IMR-90 (cell line): ENCODE measurements around the gene IFI44. TPM values are rescaled to one million over a fixed set of nuclear protein-coding genes. Genes with fewer than 3 reads are reported as not detected.

Experiments
- ATAC-seq: fragments of 200-7000 bp; cut with Tn5 transposase; 2 replicates; pipeline ENCODE4 v1.9.1; 2020; ENCODE audit warnings: low read depth, mild to moderate bottlenecking, moderate library complexity
- BruUV-seq: library from RNA; stranded (reverse); fragments of 400-500 nt; replicated peaks from 2 replicates; lab custom pipeline; 2021; lab: Mats Ljungman, UMichigan
- CTCF ChIA-PET: fragments of 300-600 bp; formaldehyde crosslinking; extraction: SDS; loops from one replicate; lab custom pipeline; 2021; ENCODE audit warnings: antibody characterized with exemption; lab: Yijun Ruan, JAX
- POLR2A ChIA-PET: fragments of 300-600 bp; sonication (Branson Sonifier 250); formaldehyde crosslinking; loops from one replicate; lab custom pipeline; 2022; ENCODE audit warnings: antibody characterized with exemption; ENCODE audit not compliant: unreplicated experiment; lab: Charles Lee
- DNase-seq: peaks from one replicate; pipeline ENCODE4 v3.0.0; 2013
- H2AFZ ChIP-seq: replicated peaks from 2 replicates; pipeline ENCODE3; 2013; ENCODE audit warnings: low read length, mild to moderate bottlenecking; ENCODE audit not compliant: poor library complexity
- H2AK5ac ChIP-seq: 2 replicates; pipeline ENCODE4 v1.6.1; 2013; ENCODE audit warnings: low read depth, low read length, inconsistent platforms
- H2AK9ac ChIP-seq: replicated peaks from 2 replicates; pipeline ENCODE3; 2013; ENCODE audit warnings: mild to moderate bottlenecking, low read depth, low read length, moderate library complexity; ENCODE audit not compliant: poor library complexity
- H2BK120ac ChIP-seq: 2 replicates; pipeline ENCODE4 v1.6.1; 2013; ENCODE audit warnings: low read depth, low read length, inconsistent platforms
- H2BK15ac ChIP-seq: 3 replicates; pipeline ENCODE4 v1.6.1; 2013; ENCODE audit warnings: low read depth, low read length, inconsistent platforms
- H2BK20ac ChIP-seq: 2 replicates; pipeline ENCODE4 v1.6.1; 2013; ENCODE audit warnings: low read depth, mild to moderate bottlenecking, inconsistent platforms, low read length, moderate library complexity
- H2BK5ac ChIP-seq: 2 replicates; pipeline ENCODE4 v1.6.1; 2013; ENCODE audit warnings: mild to moderate bottlenecking, low read depth, low read length, inconsistent platforms; ENCODE audit not compliant: poor library complexity, severe bottlenecking
- H3K14ac ChIP-seq: replicated peaks from 2 replicates; pipeline ENCODE4 v1.6.1; 2013; ENCODE audit warnings: low read depth, low read length, inconsistent platforms
- H3K18ac ChIP-seq: 2 replicates; pipeline ENCODE4 v1.6.1; 2013; ENCODE audit warnings: low read depth, low read length, control low read depth
- H3K23ac ChIP-seq: 2 replicates; pipeline ENCODE4 v1.6.1; 2013; ENCODE audit warnings: low read depth, low read length, inconsistent platforms
- H3K27ac ChIP-seq: 2 replicates; pipeline ENCODE4 v1.5.1; 2013; ENCODE audit warnings: mild to moderate bottlenecking, control low read depth, low read length; ENCODE audit not compliant: insufficient read depth
- H3K27me3 ChIP-seq: 2 replicates; pipeline ENCODE4 v1.6.1; 2013; ENCODE audit warnings: low read length; ENCODE audit not compliant: control insufficient read depth, insufficient read depth
- H3K36me3 ChIP-seq: 2 replicates; pipeline ENCODE4 v1.6.1; 2013; ENCODE audit warnings: low read length, mixed read lengths; ENCODE audit not compliant: control insufficient read depth, insufficient read depth
- H3K4ac ChIP-seq: 2 replicates; pipeline ENCODE4 v1.6.1; 2013; ENCODE audit warnings: low read depth, low read length, inconsistent platforms
- H3K4me1 ChIP-seq: 2 replicates; pipeline ENCODE4 v1.6.1; 2013; ENCODE audit warnings: low read length, mixed read lengths; ENCODE audit not compliant: control insufficient read depth, insufficient read depth
- H3K4me2 ChIP-seq: 2 replicates; pipeline ENCODE4 v1.6.1; 2013; ENCODE audit warnings: low read depth, mild to moderate bottlenecking, control low read depth, low read length, moderate library complexity
- H3K4me3 ChIP-seq: 2 replicates; pipeline ENCODE4 v1.5.1; 2013; ENCODE audit warnings: low read depth, mild to moderate bottlenecking, control low read depth, low read length, moderate library complexity; ENCODE audit not compliant: insufficient read depth
- H3K56ac ChIP-seq: 2 replicates; pipeline ENCODE4 v1.6.1; 2013; ENCODE audit warnings: low read length, inconsistent platforms; ENCODE audit not compliant: insufficient read depth; ENCODE audit errors: extremely low read depth
- H3K79me1 ChIP-seq, 2 experiments: 2 replicates each; pipeline ENCODE4 v1.6.1; 2013; ENCODE audit warnings: low read length in 2 of 2, inconsistent platforms in 1 of 2, low read depth in 1 of 2
- H3K9ac ChIP-seq: 2 replicates; pipeline ENCODE4 v1.6.1; 2013; ENCODE audit warnings: low read depth, low read length, control low read depth
- H3K9me1 ChIP-seq: 2 replicates; pipeline ENCODE4 v1.6.1; 2013; ENCODE audit warnings: low read length, inconsistent platforms; ENCODE audit not compliant: insufficient read depth
- H3K9me3 ChIP-seq: 2 replicates; pipeline ENCODE4 v1.6.1; 2013; ENCODE audit warnings: low read length; ENCODE audit not compliant: control insufficient read depth, insufficient read depth
- H4K20me1 ChIP-seq: 2 replicates; pipeline ENCODE4 v1.6.1; 2013; ENCODE audit warnings: low read length, inconsistent platforms; ENCODE audit not compliant: insufficient read depth
- H4K5ac ChIP-seq: 2 replicates; pipeline ENCODE4 v1.6.1; 2013; ENCODE audit warnings: mild to moderate bottlenecking, low read depth, low read length, control low read depth
- H4K8ac ChIP-seq, 2 experiments: 2 replicates each; pipeline ENCODE4 v1.6.1; 2013; ENCODE audit warnings: low read depth in 2 of 2, low read length in 2 of 2, control low read depth in 1 of 2, inconsistent platforms in 1 of 2
- H4K91ac ChIP-seq: 2 replicates; pipeline ENCODE4 v1.6.1; 2013; ENCODE audit warnings: low read depth, low read length, inconsistent platforms; ENCODE audit not compliant: insufficient read depth
- MXI1 ChIP-seq: IDR thresholded peaks from 2 replicates; pipeline ENCODE4 v1.6.1; 2012; ENCODE audit warnings: low read depth, mild to moderate bottlenecking, low read length, moderate library complexity, borderline replicate concordance
- WGBS, 2 experiments: methylation state at CpG; one replicate each; pipeline versions ENCODE4 v1.1.5 to v1.1.7; 2013; ENCODE audit warnings: missing lambda C conversion rate in 2 of 2; ENCODE audit not compliant: insufficient read length in 1 of 2; ENCODE audit errors: extremely low coverage in 2 of 2; 5-methylcytosine and 5-hydroxymethylcytosine counted together
- dilution Hi-C: fragments of 300-500 bp; cut with HindIII; formaldehyde crosslinking; loops from one replicate; pipeline ENCODE4 v1.14.3; 2018; ENCODE audit warnings: low sequenced_read_pairs; ENCODE audit not compliant: unreplicated experiment
- in situ Hi-C: fragments of 300-500 bp; cut with MboI; formaldehyde crosslinking; loops from 3 replicates; pipeline ENCODE4 v1.14.3; 2019; ENCODE audit warnings: low sequenced_read_pairs, inconsistent platforms, mixed read lengths
- intact Hi-C: fragments of 100-400 bp; cut with micrococcal nuclease; formaldehyde crosslinking; loops from 2 replicates; pipeline ENCODE4 v1.10.0; 2022
- polyA plus RNA-seq, 3 experiments: library from polyadenylated mRNA; depleted of rRNA; stranded (reverse); fragments of >200 nt; gene quantifications; 2 replicates each; pipeline ENCODE4 v1.2.3, GENCODE V29; 2012; ENCODE audit warnings: low replicate concordance in 1 of 3
- total RNA-seq: library from RNA; depleted of rRNA; stranded (reverse); fragments of >200 nt; gene quantifications from 2 replicates; pipeline ENCODE4 v1.2.3, GENCODE V29; 2012

The IFI44 gene
- total and polyA plus RNA-seq, 2 of the 4 experiments (the other 2 are of a cell fraction): 2.2 to 2.7 TPM

GRCh38 chr1:78690516-78690915 is 40.9 kb downstream of the IFI44 start:
- Histone ChIP-seq H3K36me3 (no peaks in the 10 kb centered on the region), H4K8ac (no peak overlapping the region), H2BK15ac (no peak overlapping the region), H3K4me3 (no peak overlapping the region), H3K27me3 (no peaks in the 10 kb centered on the region), H2AK9ac (no peak overlapping the region), H2BK120ac (no peak overlapping the region), H2AFZ (no peak overlapping the region), H3K9me3 (no peaks in the 10 kb centered on the region), H3K14ac (no peak overlapping the region), H3K18ac (no peak overlapping the region), H3K23ac (no peak overlapping the region), H4K20me1 (no peaks in the 10 kb centered on the region), H2AK5ac (no peak overlapping the region), H2BK20ac (no peak overlapping the region), H4K5ac (no peak overlapping the region), H3K9me1 (no peaks in the 10 kb centered on the region), H3K4ac (no peak overlapping the region), H3K9ac (no peak overlapping the region), H3K56ac (no peak overlapping the region), H4K91ac (no peak overlapping the region), H2BK5ac (no peak overlapping the region), H3K4me1 (no peaks in the 10 kb centered on the region), H3K27ac (no peak overlapping the region), H3K4me2 (no peak overlapping the region), H3K79me1 (no peaks in the 10 kb centered on the region)
- intact Hi-C loops: no loop called here
- DNase-seq (no peak), ATAC-seq (no peak)
- ChIA-PET POLR2A (no interaction called here), CTCF (no interaction called here)
- 83% methylated on average over 1 of the region's 3 CpGs; no CpG with 5 or more reads in 1 of the 2 experiments for WGBS, 2 experiments
- dilution Hi-C loops: no loop called here
- TF ChIP-seq MXI1: no peak
- in situ Hi-C loops: no loop called here
- no TSS peak for BruUV-seq
